NT2/D1 (cell line): Measurements from ENCODE around the gene SCCPDH.

Experiments
- DNase-seq: peaks from one replicate; pipeline ENCODE4 v3.0.0-alpha.2; 2011; ENCODE audit warnings: low read depth, low spot score
- H3K27me3 ChIP-seq: 2 replicates; pipeline ENCODE4 v1.6.0; 2011; ENCODE audit warnings: mild to moderate bottlenecking; ENCODE audit not compliant: insufficient read length, insufficient read depth
- H3K36me3 ChIP-seq: 2 replicates; pipeline ENCODE4 v1.6.1; 2011; ENCODE audit warnings: mild to moderate bottlenecking, low read length, mixed read lengths; ENCODE audit not compliant: insufficient read depth, insufficient read length
- H3K4me1 ChIP-seq: 2 replicates; pipeline ENCODE4 v1.5.1; 2011; ENCODE audit not compliant: insufficient read depth, insufficient read length
- H3K4me3 ChIP-seq: 2 replicates; pipeline ENCODE4 v1.5.1; 2011; ENCODE audit warnings: low read depth; ENCODE audit not compliant: insufficient read length
- H3K9ac ChIP-seq: 2 replicates; pipeline ENCODE4 v1.6.0; 2011; ENCODE audit warnings: low read depth; ENCODE audit not compliant: insufficient read length
- H3K9me3 ChIP-seq: 2 replicates; pipeline ENCODE4 v1.5.1; 2011; ENCODE audit warnings: mild to moderate bottlenecking, low read length; ENCODE audit not compliant: insufficient read depth
- SUZ12 ChIP-seq: IDR thresholded peaks from 2 replicates; pipeline ENCODE4 v1.6.1; 2011; ENCODE audit not compliant: insufficient read length, insufficient read depth; ENCODE audit errors: extremely low read depth
- YY1 ChIP-seq: IDR thresholded peaks from 2 replicates; pipeline ENCODE4 v1.6.1; 2011; ENCODE audit not compliant: insufficient read length, insufficient read depth
- ZNF274 ChIP-seq: IDR thresholded peaks from 2 replicates; pipeline ENCODE4 v1.6.1; 2011; ENCODE audit warnings: mild to moderate bottlenecking, low read depth, low read length

Gene SCCPDH

DNA sequence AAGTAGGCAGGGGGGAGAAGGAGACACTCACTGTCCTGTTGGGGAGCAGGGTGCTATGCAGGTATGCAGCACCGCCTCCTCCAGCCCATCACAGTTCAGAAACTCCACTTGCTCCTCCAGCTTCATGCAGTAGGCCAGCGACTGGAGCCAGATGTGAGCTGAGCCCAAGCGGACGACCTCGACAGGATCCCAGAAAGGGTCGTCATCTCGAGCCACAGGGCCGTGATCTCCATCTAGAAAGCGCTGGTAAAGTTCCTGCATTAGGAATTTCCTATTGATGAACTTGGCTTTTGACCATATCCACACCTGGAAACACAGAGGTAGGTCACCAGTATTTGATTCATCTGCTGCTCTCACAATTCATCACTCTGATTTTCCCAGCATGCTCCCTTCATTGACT is 56.1 kb downstream of the SCCPDH start:
- no peaks in the 10 kb centered on the region for H3K9me3 ChIP-seq
- no peaks in the 10 kb centered on the region for H3K27me3 ChIP-seq
- H3K4me1 ChIP-seq, result peaks cover 6% of the 10 kb centered on the region
- TF ChIP-seq SUZ12 (no peak), ZNF274 (no peak), YY1 (no peak)
- H3K36me3 ChIP-seq, result peaks cover 2% of the 10 kb centered on the region
- H3K4me3 ChIP-seq, result no peak overlapping the region
- no peak overlapping the region for H3K9ac ChIP-seq
- no peak for DNase-seq

DNA sequence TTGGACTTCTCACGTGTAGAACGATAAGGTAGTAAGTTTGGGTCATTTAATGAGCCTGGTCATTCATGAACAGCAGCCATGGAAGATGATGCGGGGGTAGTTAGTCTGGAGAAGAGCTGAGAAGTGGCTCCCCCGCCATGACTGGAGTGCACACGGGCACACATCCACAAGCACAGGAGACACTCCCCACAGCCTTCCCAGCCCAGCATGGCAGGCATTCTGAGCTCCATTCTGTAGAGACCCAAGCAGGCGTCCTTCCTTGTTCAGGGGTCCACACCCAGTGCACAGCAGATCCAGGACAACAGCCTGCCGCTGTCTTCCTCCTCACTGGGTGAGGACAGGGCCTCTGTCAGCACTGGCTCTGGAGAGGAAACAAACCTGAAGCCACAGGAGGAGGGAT is 57.0 kb downstream of the SCCPDH start:
- 0 out of 2 replicates have a peak, but pooled peaks cover 4% of the 10 kb centered on the region for H3K9me3 ChIP-seq
- H3K27me3 ChIP-seq, result no peaks in the 10 kb centered on the region
- H3K4me1 ChIP-seq, result peaks cover 8% of the 10 kb centered on the region
- TF ChIP-seq YY1 (no peak), ZNF274 (no peak), SUZ12 (no peak)
- no peak for DNase-seq
- H3K9ac ChIP-seq, result no peak overlapping the region
- H3K4me3 ChIP-seq, result no peak overlapping the region
- peaks cover 2% of the 10 kb centered on the region for H3K36me3 ChIP-seq

DNA sequence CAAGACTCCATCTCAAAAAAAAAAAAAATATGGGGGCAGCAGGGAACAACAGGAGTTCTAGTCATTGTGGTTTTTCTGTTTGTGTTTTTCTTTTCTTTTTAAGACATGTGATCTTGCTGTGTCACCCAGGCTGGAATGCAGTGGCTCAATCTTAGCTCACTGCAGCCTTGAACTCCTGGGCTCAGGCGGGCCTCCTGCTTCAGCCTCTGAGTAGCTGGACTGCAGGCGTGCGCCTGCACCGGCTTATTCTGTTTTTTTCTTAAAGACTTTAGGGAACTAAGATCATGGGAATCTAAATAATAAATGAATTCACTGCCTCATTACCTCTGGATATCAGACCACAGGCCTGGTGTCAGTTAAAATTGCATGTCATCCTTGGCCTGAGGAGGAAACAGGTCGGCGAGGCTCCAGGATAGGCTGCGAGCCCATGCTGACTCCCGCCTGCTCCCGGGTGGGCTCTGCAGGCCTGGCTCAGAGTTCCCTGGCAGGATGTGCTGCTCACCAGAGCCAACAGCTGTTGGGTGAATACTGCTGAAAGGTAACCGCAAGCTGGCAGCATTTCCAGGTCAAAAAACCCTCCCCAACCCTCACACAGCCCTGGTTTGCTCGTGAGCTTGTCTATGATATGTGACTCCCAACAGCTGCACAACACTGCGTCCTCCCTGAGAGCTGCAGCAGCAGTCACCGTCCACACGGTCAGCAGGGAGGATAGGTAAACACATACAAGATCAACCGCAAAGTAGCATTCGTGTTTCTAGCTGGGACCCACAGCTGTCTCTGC is 58.1 kb downstream of the SCCPDH start:
- DNase-seq, result no peak
- no peak for TF ChIP-seq SUZ12
- no peak for TF ChIP-seq YY1
- no peak for TF ChIP-seq ZNF274
- Histone ChIP-seq H3K9me3 (0 out of 2 replicates have a peak, but pooled peaks cover 4% of the 10 kb centered on the region), H3K9ac (no peak overlapping the region), H3K4me3 (no peak overlapping the region), H3K27me3 (no peaks in the 10 kb centered on the region), H3K4me1 (peaks cover 8% of the 10 kb centered on the region), H3K36me3 (no peaks in the 10 kb centered on the region)

DNA sequence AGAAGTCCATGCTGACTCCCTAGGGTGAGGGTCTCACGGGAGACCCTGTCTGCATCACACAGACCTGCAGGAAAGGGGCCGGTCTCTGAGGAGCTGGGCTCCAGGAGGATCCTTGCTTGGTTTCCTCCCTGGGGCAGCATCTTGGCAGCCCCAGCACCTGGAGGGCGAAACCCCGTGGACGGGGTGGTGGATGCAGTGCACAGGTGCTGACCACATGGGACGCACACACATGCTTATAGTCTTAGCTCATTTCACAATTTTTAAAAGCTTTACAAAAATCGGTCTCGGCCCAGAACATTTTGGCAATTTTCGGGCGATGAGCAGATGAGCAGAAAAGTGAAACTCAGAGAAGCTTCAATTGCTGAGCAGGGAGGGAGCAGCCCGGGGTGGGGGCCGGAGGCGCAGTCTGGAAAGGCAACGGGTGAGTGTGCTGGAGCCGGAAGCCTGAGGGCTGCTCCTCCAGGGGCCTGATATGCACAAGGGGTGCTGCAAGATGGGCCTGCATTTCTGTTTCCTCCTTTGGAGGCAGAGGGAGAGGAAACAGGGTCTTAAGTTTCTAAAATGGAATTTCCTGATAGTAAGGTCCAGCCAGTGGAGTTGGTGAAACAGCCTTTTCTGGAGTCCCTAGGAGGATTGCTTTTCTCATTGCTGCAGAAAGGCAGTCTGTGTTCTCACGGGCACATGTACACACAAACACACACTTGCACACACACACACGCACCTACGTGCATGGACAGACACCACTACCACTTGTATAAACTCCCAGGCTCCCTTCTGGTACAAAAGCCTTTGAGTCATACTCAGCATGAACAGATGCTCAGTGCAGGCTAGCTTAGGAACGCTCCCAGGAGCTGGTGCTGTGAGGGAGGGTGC is 60.6 kb downstream of the SCCPDH start:
- DNase-seq, result no peak
- no peaks in the 10 kb centered on the region for H3K36me3 ChIP-seq
- no peaks in the 10 kb centered on the region for H3K27me3 ChIP-seq
- no peak overlapping the region for H3K9ac ChIP-seq
- 0 out of 2 replicates have a peak, but pooled peaks cover 4% of the 10 kb centered on the region for H3K9me3 ChIP-seq
- H3K4me1 ChIP-seq, result peaks cover 10% of the 10 kb centered on the region
- TF ChIP-seq YY1 (no peak), SUZ12 (no peak), ZNF274 (no peak)
- no peak overlapping the region for H3K4me3 ChIP-seq

DNA sequence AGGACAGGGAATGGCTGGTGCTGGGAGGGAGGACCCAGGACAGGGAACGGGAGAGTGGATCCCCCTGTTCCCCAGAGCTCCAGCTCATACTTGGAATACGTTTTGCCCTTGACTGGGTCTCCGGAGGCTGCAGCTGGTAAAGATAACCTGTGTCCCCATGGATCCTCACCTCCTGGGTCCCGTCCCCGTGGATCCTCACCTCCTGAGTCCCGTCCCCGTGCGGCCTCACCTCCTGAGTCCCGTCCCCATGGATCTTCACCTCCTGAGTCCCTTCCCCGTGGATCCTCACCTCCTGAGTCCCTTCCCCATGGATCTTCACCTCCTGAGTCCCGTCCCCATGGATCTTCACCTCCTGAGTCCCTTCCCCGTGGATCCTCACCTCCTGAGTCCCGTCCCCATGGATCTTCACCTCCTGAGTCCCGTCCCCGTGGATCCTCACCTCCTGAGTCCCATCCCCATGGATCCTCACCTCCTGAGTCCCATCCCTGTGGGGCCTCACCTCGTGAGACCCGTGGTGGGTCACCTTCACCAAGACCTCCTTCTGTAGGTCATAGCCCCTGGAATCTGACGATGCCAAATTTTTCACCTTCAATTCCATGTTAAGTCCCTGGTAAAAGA is 61.4 kb downstream of the SCCPDH start:
- H3K4me3 ChIP-seq, result no peak overlapping the region
- no peak for TF ChIP-seq SUZ12
- no peak for DNase-seq
- no peaks in the 10 kb centered on the region for H3K27me3 ChIP-seq
- 0 out of 2 replicates have a peak, but pooled peaks cover 4% of the 10 kb centered on the region for H3K9me3 ChIP-seq
- H3K4me1 ChIP-seq, result peaks cover 10% of the 10 kb centered on the region
- no peak overlapping the region for H3K9ac ChIP-seq
- H3K36me3 ChIP-seq, result no peaks in the 10 kb centered on the region

DNA sequence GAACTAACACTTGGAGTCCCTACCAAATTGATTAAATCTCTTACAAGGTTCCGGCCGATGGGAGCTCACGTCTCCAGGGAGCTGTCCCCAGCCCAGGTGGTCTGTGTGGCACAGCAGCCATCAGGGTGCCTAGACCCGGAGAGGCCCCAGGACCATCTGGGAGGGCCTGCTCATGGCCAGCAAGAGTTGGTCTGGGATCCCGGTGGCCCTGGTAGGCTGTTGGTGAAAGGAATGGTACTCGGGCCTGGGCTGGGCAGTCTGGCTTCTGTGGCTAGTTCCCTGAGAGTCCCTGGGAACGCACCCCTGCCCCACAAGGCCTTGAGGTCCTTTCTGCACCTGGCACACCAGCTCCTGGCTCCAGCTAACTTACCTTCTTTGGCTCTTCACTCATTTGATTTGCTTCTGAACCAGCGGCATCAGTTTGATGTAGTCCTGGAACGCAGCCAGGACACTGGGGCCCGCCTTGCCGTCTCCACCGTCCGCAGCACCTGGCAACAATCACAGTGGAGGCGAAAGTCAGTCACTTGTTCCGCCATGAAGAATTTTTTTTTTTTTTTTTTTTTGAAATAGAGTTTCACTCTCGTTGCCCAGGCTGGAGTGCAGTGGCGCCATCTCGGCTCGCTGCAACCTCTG is 62.5 kb downstream of the SCCPDH start:
- TF ChIP-seq YY1, result no peak
- TF ChIP-seq SUZ12, result no peak
- no peak for TF ChIP-seq ZNF274
- Histone ChIP-seq H3K36me3 (no peaks in the 10 kb centered on the region), H3K9me3 (0 out of 2 replicates have a peak, but pooled peaks cover 4% of the 10 kb centered on the region), H3K4me1 (peaks cover 10% of the 10 kb centered on the region), H3K4me3 (no peak overlapping the region), H3K27me3 (no peaks in the 10 kb centered on the region), H3K9ac (no peak overlapping the region)
- DNase-seq, result no peak

- Histone ChIP-seq H3K4me3 (no peak overlapping the region), H3K4me1 (peaks cover 8% of the 10 kb centered on the region), H3K27me3 (no peaks in the 10 kb centered on the region), H3K9ac (no peak overlapping the region), H3K9me3 (0 out of 2 replicates have a peak, but pooled peaks cover 4% of the 10 kb centered on the region), H3K36me3 (no peaks in the 10 kb centered on the region)
- no peak for TF ChIP-seq SUZ12
- TF ChIP-seq YY1, result no peak
- no peak for TF ChIP-seq ZNF274
- no peak for DNase-seq
These were observed 63.7 kb downstream of the SCCPDH start for GRCh38 chr1:246787781-246788513.
